OCI-M1 (cell line): ENCODE measurements around the gene DNASE1.
"Not testable (repeated sequence)": the region's sequence is repeated elsewhere in the genome, so short reads cannot be mapped to it uniquely, and the experiment has no call there.

Experiments
- DNase-seq: peaks from one replicate; lab custom pipeline; 2025; lab: John Stamatoyannopoulos, UW

Gene DNASE1

DNA sequence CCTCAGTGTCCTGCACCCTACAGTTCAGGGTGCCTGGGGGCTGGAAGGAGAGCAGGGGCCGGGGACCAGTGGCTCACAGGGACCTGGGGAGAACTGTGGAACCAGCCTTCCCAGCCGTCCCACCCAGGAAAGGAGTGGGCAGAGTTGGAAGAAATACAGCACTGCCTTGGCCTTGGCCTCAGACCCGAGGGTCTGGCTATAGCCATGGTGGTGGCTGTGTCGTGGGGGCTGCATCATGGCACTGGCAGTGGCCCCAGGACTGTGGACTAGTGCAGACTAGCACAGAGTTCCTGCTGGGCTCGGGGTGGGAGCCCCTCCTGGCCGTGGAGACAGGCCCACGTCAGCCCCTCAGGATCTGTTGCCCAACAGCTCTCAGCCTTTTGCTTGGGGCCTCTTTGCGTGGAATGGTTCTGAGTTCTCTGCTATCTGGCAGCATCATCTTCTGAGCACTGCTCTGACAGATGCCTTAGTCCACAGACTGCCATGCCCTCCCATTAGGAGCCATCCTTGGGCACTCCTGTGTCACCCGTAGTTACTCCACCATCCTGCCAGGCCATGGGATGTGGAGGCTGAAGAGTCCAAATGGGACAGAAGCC, 12.6 kb upstream of the DNASE1 start:
- no peak for DNase-seq

DNA sequence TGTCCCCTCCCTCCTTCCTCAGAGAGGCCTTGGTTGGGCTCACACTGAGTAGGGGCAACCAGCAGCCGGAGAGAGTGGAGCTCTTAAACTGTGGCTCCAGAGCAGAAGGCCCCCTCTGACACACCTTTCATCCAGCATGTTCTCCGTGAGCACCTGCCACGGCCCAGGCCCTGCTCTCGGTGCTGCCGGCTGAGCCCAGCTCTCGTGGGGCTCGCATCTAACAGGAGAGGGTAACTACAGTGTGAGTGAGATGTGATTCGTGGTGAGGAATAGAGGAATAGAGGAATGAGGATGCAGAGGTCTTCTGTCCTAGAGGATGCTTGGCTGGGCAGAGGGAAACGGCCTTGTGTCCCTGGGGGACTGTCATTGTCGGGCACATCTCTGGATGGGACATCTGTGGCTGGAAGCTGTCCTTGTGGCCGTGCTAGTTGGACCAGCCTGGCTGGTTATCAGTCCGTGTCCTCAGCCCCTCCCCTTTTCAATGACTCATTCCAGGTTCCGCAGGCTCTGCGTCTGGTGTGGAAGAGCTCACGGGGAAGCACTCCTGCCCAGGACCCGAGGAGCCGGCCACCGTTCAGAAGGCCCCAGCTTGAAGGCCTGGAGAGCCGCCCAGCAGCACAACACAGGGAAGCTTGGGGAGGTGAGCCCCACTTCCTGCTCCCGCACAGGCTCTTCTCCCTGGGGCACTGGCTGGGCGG, 11.9 kb upstream of the DNASE1 start:
- peak; percentile 37 for DNase-seq

DNA sequence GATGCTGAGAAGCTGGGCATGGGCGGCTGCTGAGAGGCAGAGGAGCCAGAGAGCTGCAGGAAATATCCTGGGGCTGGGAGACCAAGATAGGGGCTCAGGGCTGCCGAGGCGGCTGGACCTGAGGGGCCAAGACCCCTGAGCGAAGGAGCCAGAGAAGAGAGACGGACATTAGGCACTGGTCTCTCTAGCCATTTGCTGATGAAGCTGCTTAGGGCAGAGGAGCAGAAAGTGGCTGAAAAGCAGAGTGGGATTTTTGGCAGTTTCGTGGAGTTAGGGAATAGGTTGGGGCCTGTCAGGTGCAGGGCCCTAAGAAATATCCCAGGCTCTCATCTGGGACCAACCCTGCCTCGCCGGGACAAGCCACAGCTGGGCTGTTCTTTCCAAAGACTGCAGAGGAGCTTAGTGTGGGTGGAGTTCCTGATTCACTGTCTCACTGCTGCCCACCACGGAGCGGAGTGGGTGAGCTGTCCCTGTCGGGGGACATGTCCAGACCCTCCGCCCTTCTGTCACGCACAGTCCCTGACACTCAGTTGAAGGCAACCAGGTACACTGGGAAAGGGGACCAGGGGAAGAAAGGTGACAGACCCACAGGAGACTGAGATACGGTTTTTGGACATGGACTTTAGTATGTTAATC, 11.3 kb upstream of the DNASE1 start:
- no peak for DNase-seq

- no peak for DNase-seq
These were observed 9.4 kb upstream of the DNASE1 start for GRCh38 chr16:3645108-3645503.

GRCh38 chr16:3645504-3646347, 8.8 kb upstream of the DNASE1 start:
- DNase-seq, result no peak

- no peak for DNase-seq
These were observed 8.1 kb upstream of the DNASE1 start for GRCh38 chr16:3646348-3646920.

DNA sequence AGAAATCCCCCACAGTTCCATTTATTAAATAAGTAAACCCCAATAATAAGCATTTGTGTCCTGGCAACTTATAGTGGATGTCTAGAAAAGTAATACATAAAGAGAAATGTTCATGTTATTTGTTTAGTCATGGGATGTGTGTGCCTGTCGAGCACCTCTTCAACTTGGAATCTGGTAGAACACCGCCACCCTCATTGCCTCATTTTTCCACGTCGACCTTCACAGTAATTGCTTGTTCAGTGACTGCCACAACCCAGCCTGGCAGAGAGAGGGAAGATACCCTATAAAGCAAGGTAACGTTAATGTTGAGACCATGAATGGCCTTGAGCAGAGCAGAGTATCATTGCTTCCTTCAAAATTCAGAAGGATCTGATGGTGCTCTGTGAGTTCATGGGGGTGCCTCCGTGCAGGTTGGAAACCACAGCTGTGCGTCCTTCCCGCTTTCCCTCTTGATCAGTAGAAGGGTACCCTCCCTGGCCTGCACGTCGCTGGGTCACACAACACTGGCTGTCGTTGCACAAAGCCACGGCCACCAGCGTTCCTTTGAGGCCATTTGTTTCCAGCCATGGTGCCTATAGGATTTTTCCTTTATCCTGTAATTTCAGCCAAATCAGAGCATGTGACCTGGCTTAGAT, 3.7 kb upstream of the DNASE1 start:
- no peak for DNase-seq

GRCh38 chr16:3651461-3652372, 2.8 kb upstream of the DNASE1 start:
- no peak for DNase-seq

- DNase-seq, result no peak
These were observed 1.9 kb upstream of the DNASE1 start for GRCh38 chr16:3652373-3653195.

DNA sequence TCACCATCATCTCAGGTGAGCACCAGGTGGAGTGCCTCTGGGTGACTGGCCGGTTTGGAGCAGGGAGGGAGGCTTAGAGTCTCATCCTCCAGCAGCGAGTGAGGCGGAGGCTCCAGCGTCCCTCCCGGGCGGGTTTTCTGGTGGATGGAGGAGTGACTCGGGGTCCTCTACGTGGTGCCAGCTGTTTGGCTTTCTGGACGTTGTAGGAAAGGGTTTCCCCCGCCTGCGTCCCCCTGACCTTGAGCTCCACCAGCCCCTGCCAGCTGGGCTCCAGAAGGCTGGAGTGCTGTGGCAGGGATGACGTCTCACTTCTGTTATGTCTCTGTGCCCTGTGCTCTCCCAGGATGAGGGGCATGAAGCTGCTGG, 522 bp downstream of the DNASE1 start:
- DNase-seq, result no peak

DNA sequence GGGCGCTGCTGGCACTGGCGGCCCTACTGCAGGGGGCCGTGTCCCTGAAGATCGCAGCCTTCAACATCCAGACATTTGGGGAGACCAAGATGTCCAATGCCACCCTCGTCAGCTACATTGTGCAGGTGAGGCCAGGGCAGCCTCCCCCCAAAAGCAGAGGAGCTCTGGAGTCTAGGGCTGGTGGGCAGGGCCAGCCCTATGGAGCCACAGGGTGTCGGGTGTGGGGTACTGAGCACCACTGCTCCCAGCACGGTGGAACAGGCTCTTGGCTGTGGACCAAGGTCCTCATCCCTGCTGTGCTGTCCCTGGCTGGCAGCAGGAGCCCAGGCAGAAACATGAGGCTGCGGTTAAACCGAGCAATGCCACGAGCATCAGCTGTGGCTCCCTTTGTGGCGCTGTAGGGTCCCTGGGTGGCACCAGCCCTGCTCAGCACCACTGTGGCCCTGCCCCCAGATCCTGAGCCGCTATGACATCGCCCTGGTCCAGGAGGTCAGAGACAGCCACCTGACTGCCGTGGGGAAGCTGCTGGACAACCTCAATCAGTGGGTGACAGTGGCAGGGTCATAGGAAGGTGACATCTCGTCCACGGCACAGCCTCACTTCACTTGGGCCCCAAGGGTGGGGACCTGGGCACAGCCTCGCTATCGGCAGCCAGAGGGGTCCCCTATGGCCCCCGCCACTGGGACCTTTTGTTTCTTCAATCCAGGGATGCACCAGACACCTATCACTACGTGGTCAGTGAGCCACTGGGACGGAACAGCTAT, 1.1 kb downstream of the DNASE1 start:
- no peak for DNase-seq

DNA sequence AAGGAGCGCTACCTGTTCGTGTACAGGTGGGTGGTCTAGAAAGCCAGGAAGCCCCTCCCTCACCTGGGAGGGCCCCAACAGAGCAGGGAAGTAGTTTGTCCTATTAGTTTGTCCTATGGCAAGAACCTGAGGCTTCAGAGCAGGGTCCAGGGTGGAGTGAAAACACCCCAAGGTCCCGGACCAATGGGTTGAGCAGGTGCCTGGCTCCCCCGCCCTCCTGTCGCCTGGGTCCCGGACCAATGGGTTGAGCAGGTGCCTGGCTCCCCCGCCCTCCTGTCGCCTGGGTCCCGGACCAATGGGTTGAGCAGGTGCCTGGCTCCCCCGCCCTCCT, 1.6 kb downstream of the DNASE1 start:
- not testable (repeated sequence) for DNase-seq

- no peak for DNase-seq
These were observed 2.3 kb downstream of the DNASE1 start for GRCh38 chr16:3656491-3657468.

GRCh38 chr16:3659251-3659650, 4.8 kb downstream of the DNASE1 start:
- peak; percentile 3 for DNase-seq

DNA sequence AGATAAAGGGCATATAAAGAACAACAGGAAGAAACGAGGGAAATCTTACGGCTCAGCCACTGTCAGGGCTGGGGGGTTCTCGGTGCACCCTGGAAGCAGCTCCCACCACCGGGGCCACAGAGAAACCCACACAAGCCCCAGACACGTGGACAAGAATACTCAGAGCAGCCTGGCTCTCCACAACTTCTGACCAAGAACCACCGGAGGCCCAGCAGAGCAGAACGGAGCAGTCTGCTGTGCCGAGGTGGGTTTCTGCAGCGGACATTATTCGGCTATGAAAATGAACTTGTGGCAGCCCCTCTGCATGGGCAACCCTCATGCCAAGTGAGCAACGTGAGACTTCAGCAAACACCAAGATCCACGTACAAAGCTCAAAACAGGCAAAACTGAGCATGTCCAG, 6.8 kb downstream of the DNASE1 start:
- no peak for DNase-seq

DNA sequence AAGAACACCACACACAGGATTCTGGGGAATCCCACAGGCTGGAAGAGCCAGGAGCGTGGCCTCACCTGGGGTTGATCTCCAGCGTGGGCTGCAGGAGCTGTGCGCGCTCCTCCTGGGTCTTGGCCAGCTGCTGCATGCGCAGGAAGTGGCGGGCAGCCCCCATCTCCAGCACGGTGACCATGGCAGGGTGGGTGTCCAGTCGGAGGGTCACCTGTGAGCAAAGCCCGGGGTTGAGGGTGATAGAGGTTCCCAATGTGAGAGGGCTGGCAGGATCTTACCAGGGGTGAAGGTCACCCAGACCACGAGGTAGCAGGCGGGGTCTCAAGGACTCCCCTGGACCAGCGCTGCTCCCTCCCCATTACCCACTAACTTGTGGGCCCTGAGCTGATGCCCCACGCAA, 7.4 kb downstream of the DNASE1 start:
- DNase-seq, result no peak

DNA sequence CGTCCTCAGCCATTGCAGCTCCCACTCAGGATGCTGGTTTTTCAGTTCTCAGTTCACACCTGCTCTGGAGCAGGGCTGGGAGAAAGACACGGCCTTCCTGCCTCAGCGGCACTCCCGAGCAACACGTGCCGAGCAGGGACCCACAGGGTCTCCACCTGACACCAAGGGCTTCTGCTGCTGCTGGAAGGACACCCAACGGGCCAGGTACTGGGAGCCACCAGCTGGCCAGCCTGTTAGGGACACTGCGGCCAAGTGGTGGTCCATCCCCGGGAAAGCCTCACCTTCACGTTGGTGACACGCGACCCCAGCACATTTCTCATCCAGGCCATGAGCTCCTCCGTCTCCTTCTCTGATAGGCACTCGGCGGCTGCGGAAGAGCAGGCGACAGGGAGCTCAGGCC, 8.1 kb downstream of the DNASE1 start:
- DNase-seq, result no peak
